Activated CD4-positive, alpha-beta memory T cell treated with anti-CD3 and anti-CD28 coated beads, Interleukin-2, amount 10 ng/mL, durations not matched to agents 7 days and 5 days (primary cell): ENCODE results near the gene IFT27. TPM values are rescaled to one million over a fixed set of nuclear protein-coding genes. Genes with fewer than 3 reads are reported as not detected.

Experiments
- CTCF ChIA-PET: fragments of 350-600 bp; sonication (Branson Sonifier 250); formaldehyde crosslinking; loops from one replicate; lab custom pipeline; 2021; ENCODE audit warnings: antibody characterized with exemption, inconsistent platforms; lab: Charles Lee
- POLR2A ChIA-PET: fragments of 350-600 bp; sonication (Branson Sonifier 250); formaldehyde crosslinking; loops from one replicate; lab custom pipeline; 2021; ENCODE audit warnings: antibody characterized with exemption; lab: Charles Lee
- DNase-seq: peaks from one replicate; pipeline ENCODE4 v3.0.0-alpha.2; 2020
- H3K27ac Mint-ChIP-seq: one replicate; pipeline ENCODE4 v1.8.0; 2021; ENCODE audit warnings: mild to moderate bottlenecking, mixed read lengths
- H3K27me3 Mint-ChIP-seq: one replicate; pipeline ENCODE4 v1.8.0; 2021; ENCODE audit warnings: mixed read lengths
- H3K36me3 Mint-ChIP-seq: one replicate; pipeline ENCODE4 v1.8.0; 2021; ENCODE audit warnings: low read depth, mixed read lengths
- H3K4me1 Mint-ChIP-seq: one replicate; pipeline ENCODE4 v1.8.0; 2021; ENCODE audit warnings: mixed read lengths
- H3K4me3 Mint-ChIP-seq: one replicate; pipeline ENCODE4 v1.8.0; 2021; ENCODE audit warnings: mild to moderate bottlenecking, mixed read lengths
- H3K9me3 Mint-ChIP-seq: one replicate; pipeline ENCODE4 v1.8.0; 2021; ENCODE audit warnings: mixed read lengths
- total RNA-seq, 2 experiments: library from RNA; stranded (reverse); gene quantifications; one replicate each; pipeline ENCODE4 v1.2.3, GENCODE V29; 2021

IFT27 gene
- total RNA-seq, 2 experiments from 2014 or later: 28.3 to 29.5 TPM

DNA sequence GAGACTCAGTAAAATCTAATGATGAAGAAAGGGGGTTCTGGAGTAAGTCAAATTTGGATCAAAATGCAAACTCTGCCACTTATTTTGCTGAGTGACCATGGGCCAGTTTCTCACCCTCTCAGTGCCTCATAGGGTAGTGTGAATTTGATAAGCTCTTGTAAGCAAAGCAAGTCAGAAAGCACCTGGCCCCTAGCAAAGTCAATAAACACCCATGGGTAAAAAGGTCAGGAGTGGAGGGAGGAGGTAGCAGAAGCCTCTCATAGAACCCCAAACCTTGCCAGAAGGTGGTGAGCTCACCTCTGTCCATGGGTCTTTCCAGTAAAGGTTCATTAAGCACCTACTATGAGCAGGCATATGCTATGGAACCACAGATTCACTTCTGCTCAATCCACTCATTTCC, 53.9 kb downstream of the IFT27 start:
- Mint-ChIP-seq H3K27me3 (peaks cover 33% of the 10 kb centered on the region), H3K27ac (no peak overlapping the region), H3K4me1 (no peaks in the 10 kb centered on the region), H3K4me3 (no peak overlapping the region), H3K9me3 (no peaks in the 10 kb centered on the region), H3K36me3 (no peaks in the 10 kb centered on the region)
- POLR2A ChIA-PET: no interaction called here
- DNase-seq: no peak
- CTCF ChIA-PET: no interaction called here

- no peak for DNase-seq
- Mint-ChIP-seq H3K4me3 (no peak overlapping the region), H3K9me3 (no peaks in the 10 kb centered on the region), H3K36me3 (no peaks in the 10 kb centered on the region), H3K4me1 (no peaks in the 10 kb centered on the region), H3K27me3 (peaks cover 31% of the 10 kb centered on the region), H3K27ac (no peak overlapping the region)
- ChIA-PET POLR2A (no interaction called here), CTCF (no interaction called here)
Observed at GRCh38 chr22:36715647-36716046, 60.3 kb downstream of the IFT27 start.

GRCh38 chr22:36714110-36714509, 61.8 kb downstream of the IFT27 start:
- no peaks in the 10 kb centered on the region for H3K4me1 Mint-ChIP-seq
- ChIA-PET POLR2A (no interaction called here), CTCF (no interaction called here)
- H3K4me3 Mint-ChIP-seq: no peak overlapping the region
- no peak for DNase-seq
- H3K27ac Mint-ChIP-seq: no peak overlapping the region
- H3K9me3 Mint-ChIP-seq: no peaks in the 10 kb centered on the region
- H3K27me3 Mint-ChIP-seq: peaks cover 32% of the 10 kb centered on the region
- H3K36me3 Mint-ChIP-seq: no peaks in the 10 kb centered on the region

DNA sequence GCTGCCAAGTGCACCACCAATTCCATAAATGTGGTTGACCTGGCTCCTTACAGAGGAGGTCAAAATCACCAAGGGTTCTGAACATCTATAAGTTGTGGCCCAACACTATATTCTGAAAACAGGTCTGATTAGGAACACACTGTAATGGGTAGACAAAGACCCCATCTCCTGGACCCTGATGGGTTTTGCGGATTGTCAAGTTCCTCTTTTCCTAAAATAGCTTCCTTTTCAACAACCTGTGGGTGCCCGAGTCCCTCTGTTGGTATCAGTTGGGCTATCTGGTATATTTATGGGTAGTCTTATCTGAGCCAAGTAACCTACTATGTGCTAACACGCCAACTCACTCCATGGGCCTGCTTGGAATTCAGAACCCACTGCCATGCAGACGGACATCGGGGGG, 62.5 kb downstream of the IFT27 start:
- H3K27ac Mint-ChIP-seq: no peak overlapping the region
- no peak for DNase-seq
- no peak overlapping the region for H3K4me3 Mint-ChIP-seq
- no peaks in the 10 kb centered on the region for H3K36me3 Mint-ChIP-seq
- peaks cover 29% of the 10 kb centered on the region for H3K27me3 Mint-ChIP-seq
- no peaks in the 10 kb centered on the region for H3K4me1 Mint-ChIP-seq
- no peaks in the 10 kb centered on the region for H3K9me3 Mint-ChIP-seq
- CTCF ChIA-PET: no interaction called here
- POLR2A ChIA-PET: no interaction called here

Other genes with a start within 250 kb of the IFT27 start
- 100 to 1,000 TPM; 189 to 196 TPM for gene EIF3D, start 247.0 kb downstream of the IFT27 start, total RNA-seq
- not detected for gene CACNG2, start 72.4 kb downstream of the IFT27 start, total RNA-seq
- gene PVALB, start 40.9 kb upstream of the IFT27 start, total RNA-seq: not detected
- 10 to 100 TPM; 59.9 to 60.1 TPM for gene NCF4, start 84.9 kb upstream of the IFT27 start, total RNA-seq
- 1 to 10 TPM; 2.3 to 3.0 TPM for gene CSF2RB, start 137.5 kb upstream of the IFT27 start, total RNA-seq
- 1 to 10 TPM; 7.2 to 8.3 TPM for gene TST, start 243.3 kb upstream of the IFT27 start, total RNA-seq
- 10 to 100 TPM; 29.6 to 32.7 TPM for gene MPST, start 243.6 kb upstream of the IFT27 start, total RNA-seq